Astrocyte (in vitro differentiated cells and primary cell): Measurements from ENCODE around the gene APOBEC3H. TPM values are rescaled to one million over a fixed set of nuclear protein-coding genes. Genes with fewer than 3 reads are reported as not detected.

Source experiments
- DNase-seq: peaks from one replicate; pipeline ENCODE4 v3.0.0-alpha.2; 2010; ENCODE audit warnings: low read depth
- FAIRE-seq: peaks from 2 replicates; lab custom pipeline; 2011; peaks lifted over from hg19 to GRCh38; lab: Jason Lieb, UNC
- H2AFZ ChIP-seq: 2 replicates; pipeline ENCODE4 v1.6.0; 2012; ENCODE audit warnings: low read depth, low read length, inconsistent platforms
- H3K27ac ChIP-seq: 2 replicates; pipeline ENCODE4 v1.5.1; 2011; ENCODE audit warnings: low read depth, low read length, inconsistent platforms
- H3K27me3 ChIP-seq: 2 replicates; pipeline ENCODE4 v1.6.0; 2011; ENCODE audit warnings: low read length, inconsistent platforms; ENCODE audit not compliant: insufficient read depth
- H3K36me3 ChIP-seq: 2 replicates; pipeline ENCODE4 v1.5.1; 2011; ENCODE audit warnings: low read length, inconsistent platforms; ENCODE audit not compliant: insufficient read depth
- H3K4me1 ChIP-seq: 2 replicates; pipeline ENCODE4 v1.5.1; 2011; ENCODE audit warnings: low read length, inconsistent platforms; ENCODE audit not compliant: insufficient read depth
- H3K4me2 ChIP-seq: 2 replicates; pipeline ENCODE4 v1.6.0; 2012; ENCODE audit warnings: low read length, inconsistent platforms
- H3K4me3 ChIP-seq: 2 replicates; pipeline ENCODE4 v1.5.1; 2011; ENCODE audit warnings: low read depth, mild to moderate bottlenecking, low read length, inconsistent platforms; ENCODE audit not compliant: insufficient read depth
- H3K79me2 ChIP-seq: 2 replicates; pipeline ENCODE4 v1.6.0; 2012; ENCODE audit warnings: mild to moderate bottlenecking, low read length, inconsistent platforms; ENCODE audit not compliant: insufficient read depth
- H3K9ac ChIP-seq: 2 replicates; pipeline ENCODE4 v1.6.0; 2012; ENCODE audit warnings: mild to moderate bottlenecking, low read length, inconsistent platforms
- H3K9me3 ChIP-seq: 2 replicates; pipeline ENCODE4 v1.5.1; 2012; ENCODE audit warnings: low read depth, mild to moderate bottlenecking, low read length, inconsistent platforms; ENCODE audit not compliant: insufficient read depth
- H4K20me1 ChIP-seq: 2 replicates; pipeline ENCODE4 v1.6.0; 2012; ENCODE audit warnings: low read length, inconsistent platforms; ENCODE audit not compliant: insufficient read depth
- H3K27ac Mint-ChIP-seq: one replicate; pipeline ENCODE4 v1.8.0; 2021; ENCODE audit warnings: mild to moderate bottlenecking, mixed read lengths; ENCODE audit not compliant: unreplicated experiment
- H3K27me3 Mint-ChIP-seq: one replicate; pipeline ENCODE4 v1.8.0; 2021; ENCODE audit warnings: low read depth, mixed read lengths; ENCODE audit not compliant: unreplicated experiment
- H3K36me3 Mint-ChIP-seq: one replicate; pipeline ENCODE4 v1.8.0; 2021; ENCODE audit warnings: low read depth, mixed read lengths; ENCODE audit not compliant: unreplicated experiment
- H3K4me1 Mint-ChIP-seq: one replicate; pipeline ENCODE4 v1.8.0; 2021; ENCODE audit warnings: low read depth, mixed read lengths; ENCODE audit not compliant: unreplicated experiment
- H3K4me3 Mint-ChIP-seq: one replicate; pipeline ENCODE4 v1.8.0; 2021; ENCODE audit warnings: mild to moderate bottlenecking, moderate library complexity, mixed read lengths; ENCODE audit not compliant: unreplicated experiment
- H3K9me3 Mint-ChIP-seq: one replicate; pipeline ENCODE4 v1.8.0; 2021; ENCODE audit warnings: mild to moderate bottlenecking, mixed read lengths; ENCODE audit not compliant: unreplicated experiment
- EZH2 ChIP-seq: IDR thresholded peaks from 2 replicates; pipeline ENCODE4 v1.6.1; 2012; ENCODE audit warnings: mild to moderate bottlenecking, low read length, inconsistent platforms; ENCODE audit not compliant: insufficient read depth
- total RNA-seq: library from RNA; stranded (reverse); gene quantifications from 2 replicates; pipeline ENCODE4 v1.2.1, GENCODE V29; 2021
- TF ChIP-seq, protein P1 (sequence below): IDR thresholded peaks from 2 replicates; pipeline ENCODE4 v1.5.1; 2011; ENCODE audit warnings: low read depth, mild to moderate bottlenecking, inconsistent platforms, low read length, moderate library complexity; ENCODE audit not compliant: insufficient read depth

APOBEC3H gene
- total RNA-seq, 1 donor from 2014 or later: 0.30 TPM

DNA sequence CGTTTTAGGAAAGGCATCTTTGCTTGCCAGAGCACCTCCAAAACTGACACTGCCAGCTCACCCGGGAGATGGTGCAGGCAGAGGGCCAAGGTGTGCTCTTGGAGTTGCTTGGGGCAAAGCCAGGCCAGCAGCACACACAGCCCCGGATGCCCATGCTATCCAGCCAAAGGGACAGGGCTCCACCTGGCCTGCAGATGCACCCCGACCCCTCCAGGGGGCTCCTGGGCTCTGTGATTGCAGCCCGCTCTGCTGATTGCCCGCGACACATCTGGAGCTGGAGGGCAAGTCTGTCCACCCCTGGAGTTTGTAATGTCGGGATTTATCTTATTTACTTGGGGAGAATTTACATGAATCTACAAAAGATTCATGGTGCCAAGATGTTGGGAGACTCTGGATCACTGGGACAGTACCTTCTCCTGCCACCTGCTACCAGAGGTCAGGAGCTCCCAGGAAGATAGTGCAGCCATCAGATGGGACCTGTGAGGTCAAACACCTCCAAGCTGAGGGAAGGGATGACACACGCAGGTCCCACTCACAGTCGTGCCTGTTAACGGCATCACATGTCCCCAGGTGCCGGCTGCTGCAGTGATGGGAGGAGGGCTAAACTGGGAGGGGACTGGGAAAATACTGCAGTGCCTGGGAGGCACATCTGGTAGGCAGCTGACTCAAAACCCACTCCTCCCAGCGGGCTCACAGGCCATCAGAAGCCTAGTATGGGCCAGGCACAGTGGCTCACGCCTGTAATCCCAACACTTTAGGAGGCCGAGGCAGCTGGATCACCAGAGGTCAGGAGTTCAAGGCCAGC lies 38.2 kb downstream of the APOBEC3H start:
- no peak for DNase-seq

DNA sequence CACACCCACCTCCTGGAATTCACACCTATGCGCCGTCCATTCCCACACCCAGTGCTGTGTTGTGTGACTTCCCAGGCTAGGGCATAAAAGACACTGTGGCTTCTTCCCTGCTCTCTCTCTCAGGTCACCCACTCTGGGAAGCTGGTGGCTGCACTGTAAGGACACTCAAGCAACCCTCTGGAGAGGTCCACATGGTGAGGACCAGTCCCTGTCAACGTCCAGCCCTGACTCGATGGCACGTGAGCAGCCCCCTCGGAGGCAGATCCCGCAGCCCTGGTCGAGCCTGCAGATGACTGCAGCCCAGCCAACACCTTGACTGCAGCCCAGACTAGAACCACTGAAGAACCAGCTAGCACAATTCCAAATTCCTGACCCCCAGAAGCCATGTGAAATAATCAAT lies 39.3 kb downstream of the APOBEC3H start:
- peaks cover 2% of the 10 kb centered on the region for H3K9me3 Mint-ChIP-seq
- no peak overlapping the region for H2AFZ ChIP-seq
- no peak overlapping the region for H3K27ac ChIP-seq
- DNase-seq (no peak), FAIRE-seq (no peak)
- no peak for TF ChIP-seq EZH2
- TF ChIP-seq, protein P1, sequence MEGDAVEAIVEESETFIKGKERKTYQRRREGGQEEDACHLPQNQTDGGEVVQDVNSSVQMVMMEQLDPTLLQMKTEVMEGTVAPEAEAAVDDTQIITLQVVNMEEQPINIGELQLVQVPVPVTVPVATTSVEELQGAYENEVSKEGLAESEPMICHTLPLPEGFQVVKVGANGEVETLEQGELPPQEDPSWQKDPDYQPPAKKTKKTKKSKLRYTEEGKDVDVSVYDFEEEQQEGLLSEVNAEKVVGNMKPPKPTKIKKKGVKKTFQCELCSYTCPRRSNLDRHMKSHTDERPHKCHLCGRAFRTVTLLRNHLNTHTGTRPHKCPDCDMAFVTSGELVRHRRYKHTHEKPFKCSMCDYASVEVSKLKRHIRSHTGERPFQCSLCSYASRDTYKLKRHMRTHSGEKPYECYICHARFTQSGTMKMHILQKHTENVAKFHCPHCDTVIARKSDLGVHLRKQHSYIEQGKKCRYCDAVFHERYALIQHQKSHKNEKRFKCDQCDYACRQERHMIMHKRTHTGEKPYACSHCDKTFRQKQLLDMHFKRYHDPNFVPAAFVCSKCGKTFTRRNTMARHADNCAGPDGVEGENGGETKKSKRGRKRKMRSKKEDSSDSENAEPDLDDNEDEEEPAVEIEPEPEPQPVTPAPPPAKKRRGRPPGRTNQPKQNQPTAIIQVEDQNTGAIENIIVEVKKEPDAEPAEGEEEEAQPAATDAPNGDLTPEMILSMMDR: no peak
- no peaks in the 10 kb centered on the region for H3K9me3 ChIP-seq
- H4K20me1 ChIP-seq: no peaks in the 10 kb centered on the region
- no peaks in the 10 kb centered on the region for H3K79me2 ChIP-seq
- H3K36me3 ChIP-seq: no peaks in the 10 kb centered on the region
- H3K4me3 ChIP-seq: no peak overlapping the region
- peaks cover 1% of the 10 kb centered on the region for H3K36me3 Mint-ChIP-seq
- H3K4me2 ChIP-seq: no peak overlapping the region
- peaks cover 6% of the 10 kb centered on the region for H3K4me1 Mint-ChIP-seq
- H3K4me1 ChIP-seq: no peaks in the 10 kb centered on the region
- H3K27me3 ChIP-seq: no peaks in the 10 kb centered on the region
- H3K9ac ChIP-seq: no peak overlapping the region
- no peak overlapping the region for H3K27ac Mint-ChIP-seq
- H3K27me3 Mint-ChIP-seq: peaks cover 42% of the 10 kb centered on the region
- H3K4me3 Mint-ChIP-seq: no peak overlapping the region

More for the DNA sequence above, 38.2 kb downstream of the APOBEC3H start:
- H3K4me1 ChIP-seq: peaks cover 6% of the 10 kb centered on the region
- TF ChIP-seq EZH2: no peak
- TF ChIP-seq, protein P1: peak; percentile 66
- Mint-ChIP-seq H3K9me3 (peaks cover 2% of the 10 kb centered on the region), H3K4me1 (peaks cover 16% of the 10 kb centered on the region), H3K36me3 (peaks cover 1% of the 10 kb centered on the region), H3K27me3 (peaks cover 38% of the 10 kb centered on the region), H3K27ac (no peak overlapping the region), H3K4me3 (no peak overlapping the region)
- H3K27me3 ChIP-seq: no peaks in the 10 kb centered on the region
- no peaks in the 10 kb centered on the region for H3K9me3 ChIP-seq
- H3K9ac ChIP-seq: no peak overlapping the region
- H2AFZ ChIP-seq: no peak overlapping the region
- no peaks in the 10 kb centered on the region for H4K20me1 ChIP-seq
- H3K27ac ChIP-seq: no peak overlapping the region
- H3K36me3 ChIP-seq: no peaks in the 10 kb centered on the region
- no peak overlapping the region for H3K4me3 ChIP-seq
- H3K79me2 ChIP-seq: no peaks in the 10 kb centered on the region
- no peak for FAIRE-seq
- H3K4me2 ChIP-seq: no peak overlapping the region
